Cerebellar nuclear complex (tissue), 1 donor: ENCODE measurements around the gene CACNA1B.
"Not testable (repeated sequence)": the region's sequence is repeated elsewhere in the genome, so short reads cannot be mapped to it uniquely, and the experiment has no call there.

Source experiments
- DNase-seq, 2 experiments: peaks; one replicate each; lab custom pipeline; 2025; lab: John Stamatoyannopoulos, UW

Gene CACNA1B

DNA sequence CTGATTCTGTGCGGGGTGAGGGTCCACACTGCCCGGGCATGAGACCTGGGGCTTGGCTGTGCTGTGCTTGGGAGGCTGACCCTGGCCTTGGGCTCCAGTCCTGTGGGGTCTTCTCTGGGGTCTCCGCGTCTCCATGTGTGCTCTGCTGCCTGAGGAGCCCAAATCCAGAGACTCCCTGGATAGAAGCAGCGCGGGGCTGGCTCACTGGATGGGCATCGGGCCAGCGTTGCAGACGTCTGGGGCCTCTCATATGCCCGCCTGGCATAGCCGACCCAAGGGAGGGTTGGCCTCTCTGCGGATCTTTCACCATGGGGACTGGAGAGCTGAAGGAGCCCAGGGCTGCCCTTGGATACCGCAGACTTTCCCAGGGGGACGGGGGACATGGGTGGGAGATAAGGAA, 12.4 kb downstream of the CACNA1B start:
- DNase-seq = not testable (repeated sequence)

DNA sequence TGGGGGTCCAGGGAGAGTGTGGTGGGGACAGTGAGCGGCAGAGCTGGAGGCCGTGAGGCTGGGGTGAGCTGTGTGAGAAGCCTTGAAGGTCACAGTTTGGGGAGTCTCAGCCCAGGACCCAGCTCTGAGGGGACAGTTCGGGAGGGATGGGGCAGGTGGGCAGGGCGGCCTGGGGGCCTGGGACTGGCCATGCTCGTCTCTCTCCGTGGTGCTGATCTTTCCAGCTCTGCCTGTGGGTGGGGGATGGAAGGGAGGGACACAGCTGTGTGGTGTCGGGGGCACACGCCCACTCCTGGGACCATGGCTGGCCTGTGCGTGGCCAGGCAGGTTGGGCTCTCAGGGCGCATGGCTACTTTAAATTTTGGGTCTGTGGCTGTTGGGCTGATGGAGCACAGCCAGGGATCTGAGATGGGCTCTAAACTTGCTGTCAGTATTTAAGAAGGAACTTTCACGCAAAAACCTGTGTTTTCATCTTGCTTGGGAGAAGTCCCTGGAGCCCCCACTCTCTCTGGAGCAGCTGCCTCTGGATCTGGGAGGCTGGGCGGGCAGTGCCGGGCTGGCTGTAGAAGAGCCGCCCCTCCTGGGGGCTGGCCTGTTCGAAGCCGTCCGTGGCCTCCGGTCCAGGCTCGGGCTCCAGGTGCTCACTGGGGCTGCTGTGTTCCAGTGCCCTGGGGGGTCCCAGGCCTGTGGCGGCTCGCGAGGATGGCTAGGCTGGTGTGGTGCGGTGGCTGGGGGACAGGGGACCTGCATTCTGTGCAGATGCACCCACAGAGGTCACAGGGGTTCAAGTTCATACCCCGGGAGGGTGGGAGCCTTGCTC, 13.4 kb downstream of the CACNA1B start:
- not testable (repeated sequence) for DNase-seq

DNA sequence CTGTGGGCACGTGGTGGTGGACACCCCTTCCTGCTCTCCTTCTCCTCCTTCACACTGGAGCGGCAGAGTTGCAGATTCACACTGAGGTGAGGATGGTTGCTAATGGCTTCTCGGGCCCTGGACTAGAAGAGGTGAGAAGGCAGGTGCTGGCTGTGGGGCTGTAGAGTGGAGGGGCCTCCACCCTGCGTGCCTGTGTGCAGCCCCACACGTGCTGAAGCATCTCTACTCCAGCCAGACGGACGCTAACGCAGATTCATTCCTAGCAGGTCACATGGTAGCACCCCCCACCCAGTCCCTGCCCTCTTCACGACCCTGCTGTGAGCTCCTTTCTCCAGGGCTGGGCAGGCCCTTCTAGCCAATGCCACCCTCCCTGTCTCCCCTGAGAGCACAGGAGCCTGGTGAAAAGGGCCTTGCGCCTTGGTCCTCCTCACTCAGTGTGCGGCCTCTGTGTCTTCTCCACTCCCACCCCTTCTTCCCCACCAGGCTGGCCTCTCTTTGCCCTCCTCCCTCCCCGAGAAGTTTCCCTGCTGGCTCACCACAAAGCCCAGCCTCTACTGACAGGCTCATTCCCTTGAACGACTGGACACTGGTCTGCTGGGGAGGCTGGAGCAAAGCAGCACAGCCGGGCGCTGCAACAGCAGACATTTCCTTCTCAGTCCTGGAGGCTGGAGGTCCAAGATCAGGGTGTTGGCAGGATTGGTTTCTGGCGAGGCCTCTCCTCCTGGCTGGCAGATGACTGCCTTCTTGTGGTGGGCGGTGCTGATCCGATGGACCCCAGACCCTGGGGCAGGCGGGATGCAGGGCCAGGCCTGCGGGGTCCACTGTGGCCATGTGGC, 14.2 kb downstream of the CACNA1B start:
- DNase-seq = no peak

DNA sequence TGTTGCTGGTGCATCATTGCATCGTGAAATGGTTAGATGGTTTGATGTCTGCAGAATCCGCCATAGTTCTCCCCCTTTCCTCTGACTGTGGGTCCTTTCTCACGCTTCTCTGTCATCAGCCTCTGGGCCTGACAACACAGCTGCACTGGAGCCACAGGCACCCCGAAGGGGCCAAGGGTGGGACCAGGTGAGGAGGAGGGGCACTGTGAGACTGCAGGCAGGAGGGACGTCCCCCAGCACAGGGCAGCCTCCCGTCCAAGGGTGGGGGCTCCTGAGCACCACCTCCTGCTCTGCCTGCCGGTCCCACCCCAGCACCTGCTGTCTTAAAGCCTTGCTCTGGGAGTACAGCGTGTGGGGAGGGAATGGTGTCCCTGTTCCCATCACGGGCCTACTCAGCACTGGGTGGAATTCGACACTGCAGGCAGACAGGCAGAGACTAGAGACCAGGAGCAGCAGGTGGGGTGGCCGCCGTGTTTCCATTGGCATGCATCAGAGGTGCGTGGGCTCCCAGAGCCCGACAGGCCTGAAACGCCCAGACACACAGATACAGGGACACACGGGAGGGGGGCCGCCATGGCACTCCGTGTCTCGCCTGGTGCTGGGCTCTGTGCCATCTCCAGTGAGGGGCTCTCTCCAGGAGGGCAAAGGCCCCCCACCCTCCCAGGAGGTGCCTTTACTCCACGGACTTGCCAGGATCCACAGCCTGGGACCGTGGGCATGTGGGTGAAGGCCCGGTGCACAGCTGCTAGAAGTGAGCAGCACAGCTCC, 15.0 kb downstream of the CACNA1B start:
- DNase-seq = no peak

DNA sequence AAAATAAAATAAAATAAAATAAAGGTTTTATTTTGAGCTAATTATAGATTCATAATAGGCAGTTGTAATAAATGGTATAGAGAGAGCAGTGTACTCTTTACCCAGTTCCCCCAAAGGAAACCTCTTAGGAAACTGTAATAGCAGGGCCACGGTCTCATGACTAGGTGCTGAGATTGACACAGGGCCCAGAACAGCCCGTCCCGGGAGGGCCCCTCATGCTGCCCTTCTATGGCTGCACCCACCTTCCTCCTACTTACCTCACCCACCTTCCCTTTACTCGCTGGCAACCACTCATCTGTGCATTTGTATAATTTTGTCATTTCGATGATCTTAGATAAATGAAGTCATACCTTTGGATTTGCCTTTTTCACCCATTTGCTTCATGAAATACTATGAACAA, 16.1 kb downstream of the CACNA1B start:
- DNase-seq = no peak

DNA sequence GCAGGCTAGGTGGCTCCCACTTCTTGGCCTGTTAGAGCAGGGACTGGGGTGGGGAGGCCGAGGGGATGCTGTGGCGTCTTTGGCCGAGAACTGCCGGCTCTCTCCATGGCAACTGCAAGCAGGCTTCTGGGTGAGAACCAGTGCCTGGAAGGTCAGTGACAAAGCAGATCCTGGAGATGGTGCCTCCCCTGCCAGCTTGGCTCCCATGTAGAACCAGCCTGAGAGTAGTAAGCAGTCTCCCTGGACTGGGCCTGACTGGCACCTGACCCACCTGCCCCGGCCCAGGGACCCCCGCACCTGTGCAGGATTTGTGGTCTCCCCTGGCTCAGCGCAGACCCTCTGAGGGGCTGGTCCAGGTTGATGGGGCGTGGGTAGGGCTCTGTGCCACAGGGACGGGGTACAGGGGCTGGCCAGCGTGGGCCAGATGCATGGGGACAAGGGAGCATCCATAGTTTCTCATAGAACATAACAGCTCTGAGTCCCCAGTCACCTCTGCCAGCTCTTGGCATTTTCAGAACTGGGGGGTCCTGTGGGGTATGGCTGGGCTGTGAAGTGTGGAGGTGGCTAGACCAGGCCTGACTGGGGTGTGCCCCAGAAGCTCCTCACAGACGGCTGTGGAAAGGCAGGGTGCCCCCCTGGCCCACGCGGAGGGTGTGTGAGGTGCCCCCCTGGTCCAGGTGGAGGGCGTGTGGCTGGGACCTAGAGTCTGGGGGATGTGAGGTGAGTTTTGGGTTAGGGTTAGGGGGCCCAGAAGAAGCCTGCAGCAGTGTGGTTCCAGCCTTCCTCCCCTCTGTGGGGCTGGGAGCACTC, 22.2 kb downstream of the CACNA1B start:
- DNase-seq = no peak

DNA sequence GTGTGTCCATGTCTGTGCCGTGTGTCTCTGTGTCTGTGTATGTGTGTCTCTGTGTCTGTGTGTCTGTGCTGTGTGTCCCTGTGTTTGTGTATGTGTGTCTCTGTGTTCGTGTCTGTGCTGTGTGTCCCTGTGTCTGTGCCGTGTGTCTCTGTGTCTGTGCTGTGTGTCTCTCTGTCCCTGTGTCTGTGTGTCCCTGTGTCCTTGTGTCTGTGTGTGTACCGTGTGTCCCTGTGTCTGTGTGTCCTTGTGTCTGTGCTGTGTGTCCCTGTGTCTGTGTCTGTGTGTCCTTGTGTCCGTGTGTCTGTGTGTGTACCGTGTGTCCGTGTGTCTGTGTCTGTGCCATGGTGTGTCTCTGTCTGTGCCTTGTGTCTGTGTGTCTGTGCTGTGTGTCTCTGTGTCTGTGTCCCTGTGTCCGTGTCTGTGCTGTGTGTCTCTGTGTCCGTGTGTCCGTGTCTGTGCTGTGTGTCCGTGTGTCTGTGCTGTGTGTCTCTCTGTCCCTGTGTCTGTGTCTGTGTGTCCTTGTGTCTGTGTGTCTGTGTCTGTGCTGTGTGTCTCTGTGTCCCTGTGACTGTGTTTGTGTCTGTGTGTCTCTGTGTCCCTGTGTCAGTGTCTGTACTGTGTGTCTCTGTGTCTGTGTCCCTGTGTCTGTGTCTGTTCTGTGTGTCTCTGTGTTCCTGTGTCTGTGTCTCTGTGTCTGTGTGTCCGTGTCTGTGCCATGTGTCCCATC, 23.2 kb downstream of the CACNA1B start:
- no peak for DNase-seq

DNA sequence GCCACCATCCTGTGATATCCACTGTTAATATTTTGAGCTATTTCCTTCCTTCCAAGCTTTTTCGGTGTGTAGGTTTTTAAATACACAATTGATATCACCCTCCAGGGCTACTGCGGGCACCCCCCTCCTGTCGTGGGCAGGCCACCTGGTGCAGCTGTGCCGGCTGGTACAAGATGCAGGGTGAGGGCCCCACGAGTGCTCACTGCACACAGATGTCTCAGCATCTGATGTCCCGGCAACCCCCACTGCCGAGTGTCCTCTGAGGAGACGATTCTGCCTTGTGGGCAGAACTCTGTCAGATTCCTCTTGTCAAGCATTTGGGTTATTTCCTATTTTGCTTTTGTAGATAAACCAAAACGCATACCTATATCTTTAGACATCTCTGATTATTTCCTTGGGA, 25.1 kb downstream of the CACNA1B start:
- no peak for DNase-seq

DNA sequence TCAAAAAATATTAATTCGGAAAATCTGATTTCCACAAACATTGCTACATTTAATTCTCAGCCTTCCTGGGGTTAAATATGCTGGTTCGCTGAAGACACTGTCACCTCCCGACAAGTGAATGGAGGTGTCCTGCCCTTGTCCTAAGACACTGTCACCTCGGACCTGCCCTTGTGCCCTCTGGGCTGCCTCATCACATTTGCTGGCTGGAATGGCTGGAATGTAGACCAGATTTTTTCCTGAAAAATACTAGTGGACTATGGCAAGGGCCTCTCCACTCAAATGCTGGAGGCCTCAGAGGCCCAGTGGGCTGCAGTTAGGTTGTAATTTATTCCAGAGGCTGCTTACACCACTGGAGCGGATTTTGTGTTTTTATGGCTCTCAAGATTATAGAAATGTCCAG, 28.2 kb downstream of the CACNA1B start:
- no peak for DNase-seq

DNA sequence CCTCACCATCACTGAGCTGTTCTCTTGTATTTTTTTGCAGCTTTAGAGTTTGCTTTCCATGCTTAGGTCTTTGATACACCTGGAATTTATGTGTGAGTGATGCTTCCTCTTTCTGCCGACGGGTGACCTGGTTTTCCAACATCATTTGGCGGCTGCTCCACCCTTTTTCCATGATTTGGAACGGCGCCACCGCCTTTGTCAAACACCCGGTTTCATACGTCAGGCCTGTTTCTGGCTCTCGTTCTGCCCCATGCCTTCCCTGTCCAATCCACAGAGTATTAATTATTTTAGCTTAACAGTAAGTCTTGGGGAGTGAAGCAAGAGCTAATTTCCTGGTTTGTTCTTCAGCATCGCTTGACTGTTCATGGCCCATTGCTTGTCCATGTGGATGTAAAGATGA, 30.2 kb downstream of the CACNA1B start:
- peak in 1 of 2 experiments; percentile 41 for DNase-seq

DNA sequence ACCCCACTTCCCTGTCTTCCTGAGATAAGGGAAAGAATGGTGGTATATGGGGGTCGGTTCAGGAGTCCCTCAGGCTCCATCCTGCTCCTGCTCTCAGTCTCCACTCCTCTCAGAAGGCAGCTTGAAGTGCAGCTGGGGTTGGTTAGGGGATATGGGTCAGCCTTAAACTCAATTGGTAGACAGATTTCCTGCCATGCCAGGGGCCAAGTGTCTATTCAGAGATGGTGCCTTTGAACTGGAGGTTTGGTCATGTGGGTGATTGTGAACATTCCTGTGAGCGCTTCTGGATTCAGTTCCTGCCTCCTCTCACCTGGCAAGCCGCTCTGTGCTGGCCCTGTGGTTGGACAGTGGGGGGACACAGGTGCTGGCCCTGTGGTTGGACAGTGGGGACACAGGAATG, 35.1 kb downstream of the CACNA1B start:
- no peak for DNase-seq

DNA sequence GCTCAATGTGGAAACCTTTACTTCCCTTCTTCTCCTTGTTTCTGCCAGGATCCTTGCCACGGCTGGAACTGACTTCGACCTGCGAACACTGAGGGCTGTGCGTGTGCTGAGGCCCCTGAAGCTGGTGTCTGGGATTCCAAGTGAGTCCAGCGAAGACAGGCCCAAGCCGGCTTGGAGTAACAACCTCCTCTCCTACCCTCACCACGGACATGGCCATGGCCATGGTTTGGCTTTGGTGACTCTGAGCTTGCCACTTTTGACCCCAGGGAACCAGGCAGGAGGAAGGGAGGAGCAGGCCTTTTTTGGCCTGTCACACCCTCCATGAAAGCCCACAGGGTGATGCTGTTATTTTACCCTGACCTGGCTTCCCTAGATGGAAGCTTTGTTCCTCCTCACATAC, 35.5 kb downstream of the CACNA1B start:
- no peak for DNase-seq

DNA sequence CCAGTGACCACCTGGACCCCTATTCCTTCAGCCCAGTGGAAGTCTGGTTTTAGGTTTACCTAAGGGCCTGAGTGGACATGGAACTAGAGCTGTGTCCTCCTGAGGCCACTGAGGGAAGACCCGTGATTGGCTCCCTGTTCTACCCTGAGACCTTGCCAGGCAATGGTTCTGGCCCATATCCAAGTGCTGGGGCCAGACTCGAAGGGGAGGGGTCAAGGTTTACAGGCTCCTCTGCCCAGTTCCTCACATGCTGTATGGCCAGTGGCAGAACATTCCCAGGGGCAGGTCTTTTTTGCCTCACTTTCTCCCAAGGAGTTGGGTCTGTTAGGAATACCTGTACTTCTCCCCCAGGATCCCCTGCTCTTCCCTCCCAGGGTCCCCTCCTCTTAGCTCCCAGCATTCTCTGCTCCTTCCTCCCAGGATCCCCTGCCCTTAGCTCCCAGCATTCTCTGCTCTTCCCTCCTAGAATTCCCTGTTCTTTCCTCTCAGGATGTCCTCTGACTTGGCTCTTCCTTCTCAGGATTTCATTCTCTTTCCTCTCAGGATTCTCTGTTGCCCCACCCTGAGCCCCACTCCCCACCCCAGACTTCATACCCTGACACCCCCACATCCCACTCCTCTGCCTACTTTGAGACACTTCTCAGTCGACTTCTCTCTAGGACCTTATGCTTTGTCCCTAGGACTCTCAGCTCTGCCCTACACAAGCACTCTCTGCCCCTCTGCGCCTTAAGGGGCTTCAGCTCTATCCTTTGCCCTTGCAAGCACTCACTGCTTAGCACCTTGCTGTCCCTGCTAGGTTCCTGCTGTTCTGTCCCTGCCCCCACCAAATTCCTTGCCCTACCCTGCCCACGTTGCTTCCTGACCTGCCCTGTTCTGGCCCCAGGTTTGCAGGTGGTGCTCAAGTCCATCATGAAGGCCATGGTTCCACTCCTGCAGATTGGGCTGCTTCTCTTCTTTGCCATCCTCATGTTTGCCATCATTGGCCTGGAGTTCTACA, 36.5 kb downstream of the CACNA1B start:
- no peak for DNase-seq

DNA sequence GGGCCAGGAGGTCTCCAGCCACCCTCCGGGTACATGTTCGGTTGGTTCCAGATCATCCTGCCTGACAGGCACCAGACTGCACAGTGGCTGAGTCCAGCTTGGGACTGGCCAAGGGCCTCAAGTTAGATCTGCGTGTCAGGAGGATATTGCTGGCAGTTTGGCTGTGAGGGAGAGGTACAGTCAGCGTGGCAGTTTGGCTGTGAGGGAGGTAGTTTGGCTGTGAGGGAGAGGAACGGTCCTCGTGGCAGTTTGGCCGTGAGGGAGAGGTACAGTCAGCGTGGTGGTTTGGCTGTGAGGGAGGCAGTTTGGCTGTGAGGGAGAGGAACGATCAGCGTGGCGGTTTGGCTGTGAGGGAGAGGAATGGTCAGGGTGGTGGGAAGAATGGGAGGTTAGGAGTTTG, 39.0 kb downstream of the CACNA1B start:
- DNase-seq = no peak

DNA sequence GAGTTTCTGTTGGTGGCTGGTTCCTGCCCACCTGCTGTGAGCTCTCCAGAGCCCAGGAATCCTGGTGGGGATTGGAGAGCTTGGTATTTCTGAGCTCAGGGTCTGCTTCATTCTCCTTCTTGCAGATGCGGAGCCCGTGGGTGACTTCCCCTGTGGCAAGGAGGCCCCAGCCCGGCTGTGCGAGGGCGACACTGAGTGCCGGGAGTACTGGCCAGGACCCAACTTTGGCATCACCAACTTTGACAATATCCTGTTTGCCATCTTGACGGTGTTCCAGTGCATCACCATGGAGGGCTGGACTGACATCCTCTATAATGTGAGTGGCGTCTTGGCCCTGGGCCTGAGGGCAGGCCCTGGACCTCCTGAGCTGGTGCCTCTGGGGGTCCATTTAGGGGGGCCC, 39.5 kb downstream of the CACNA1B start:
- DNase-seq = no peak

DNA sequence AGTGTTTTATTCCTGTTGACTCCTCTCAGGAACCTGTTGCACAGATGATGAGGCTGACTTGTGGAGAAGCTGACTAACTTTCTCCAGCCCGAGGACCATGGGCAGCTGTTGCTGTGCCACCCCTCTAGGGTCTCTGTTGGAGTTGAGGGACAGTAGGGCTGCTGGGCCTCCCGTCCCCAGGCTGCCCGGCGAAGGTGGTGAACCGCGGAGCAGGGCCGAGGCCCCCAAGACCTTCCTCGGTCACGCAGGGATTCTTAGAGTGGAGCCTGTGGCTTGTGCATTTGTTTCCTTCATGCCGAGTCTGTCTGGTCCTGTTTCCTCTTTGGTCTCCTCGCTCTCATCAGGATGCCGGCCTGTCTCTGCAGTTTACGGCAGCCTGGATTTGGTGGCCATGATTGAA, 40.2 kb downstream of the CACNA1B start:
- DNase-seq = no peak

DNA sequence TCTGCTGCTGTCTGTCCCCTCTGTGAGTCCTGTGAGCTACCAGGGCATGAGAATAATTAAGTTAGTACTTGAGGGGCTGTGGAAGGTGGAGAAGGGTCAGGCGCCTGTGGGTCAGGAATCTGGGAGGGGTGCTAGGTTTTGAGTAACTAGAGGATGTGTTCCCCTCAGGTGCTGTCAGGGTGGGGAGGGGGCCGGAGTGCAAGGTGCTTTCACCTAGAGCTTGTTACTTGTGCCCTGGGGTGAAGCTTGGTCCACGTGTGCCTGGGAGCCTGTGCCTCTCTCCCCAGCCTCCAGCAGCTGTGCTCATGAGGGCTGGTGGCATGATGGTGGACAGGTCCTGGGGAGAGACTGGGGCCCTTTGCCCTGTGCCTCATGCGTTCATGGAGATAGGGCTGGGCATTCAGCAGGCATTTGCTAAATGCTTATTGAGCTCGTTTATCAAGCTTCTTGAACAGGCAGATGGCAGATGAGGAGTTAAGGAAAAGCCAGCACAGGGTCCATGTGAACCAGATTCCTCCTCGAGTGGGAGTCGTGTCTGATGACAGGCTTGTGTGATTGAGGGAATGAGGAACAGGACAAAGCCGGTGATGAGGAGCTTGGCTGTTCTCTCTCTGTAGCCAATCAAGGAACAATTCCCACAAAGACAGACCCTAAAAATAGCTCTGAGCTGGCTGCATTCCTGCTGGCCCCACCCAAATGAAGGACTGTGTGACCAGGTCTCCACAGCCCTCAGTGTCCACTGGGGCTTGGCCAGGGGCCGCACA, 40.9 kb downstream of the CACNA1B start:
- no peak for DNase-seq

DNA sequence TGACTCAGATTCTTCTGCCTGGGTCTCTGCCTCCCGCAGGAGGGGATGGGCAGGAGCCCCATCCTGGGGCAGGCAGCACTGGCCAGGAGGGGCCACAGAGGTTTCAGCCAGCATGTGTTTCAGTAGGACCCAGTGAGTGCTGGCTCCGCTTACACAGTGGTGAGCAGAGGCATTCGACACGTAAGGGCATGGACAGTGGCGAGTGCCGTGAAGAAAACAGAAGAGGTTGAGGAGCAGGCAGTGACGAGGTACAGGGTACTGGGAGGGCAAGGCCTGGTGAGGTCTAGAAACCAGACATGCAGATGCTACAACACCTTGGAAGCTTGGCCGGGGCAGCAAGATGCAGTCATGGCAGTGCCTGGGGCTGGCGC, 41.5 kb downstream of the CACNA1B start:
- DNase-seq = no peak

DNA sequence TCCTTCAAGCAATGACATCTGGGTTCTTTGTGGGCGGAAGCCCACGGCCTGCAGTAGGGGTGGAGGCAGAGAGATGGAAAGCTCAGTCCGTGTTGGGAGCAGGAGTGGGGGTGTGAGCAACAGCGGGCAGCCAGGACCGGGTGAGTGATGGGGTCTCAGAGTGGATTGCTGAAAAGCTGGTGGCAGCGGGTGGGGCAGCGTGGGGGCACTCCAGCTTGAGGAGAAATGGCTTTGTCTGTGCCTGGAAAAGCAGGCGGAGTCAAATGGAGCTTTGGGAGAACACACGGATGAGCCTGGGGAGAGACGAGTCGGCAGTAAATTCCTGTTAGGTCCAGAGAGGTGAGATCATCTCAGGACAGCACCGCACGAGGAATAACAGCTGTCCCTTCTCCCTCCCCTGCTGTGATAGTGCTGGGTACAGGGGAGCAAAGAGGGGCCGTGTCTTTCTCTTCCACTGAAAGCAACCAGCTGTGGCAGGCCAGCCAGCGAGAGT, 42.1 kb downstream of the CACNA1B start:
- no peak for DNase-seq
